Measurements from ENCODE around the gene CDH13.
A peak's percentile ranks its signal among the peaks of the same experiment; 100 is the strongest.

The CDH13 gene

DNA sequence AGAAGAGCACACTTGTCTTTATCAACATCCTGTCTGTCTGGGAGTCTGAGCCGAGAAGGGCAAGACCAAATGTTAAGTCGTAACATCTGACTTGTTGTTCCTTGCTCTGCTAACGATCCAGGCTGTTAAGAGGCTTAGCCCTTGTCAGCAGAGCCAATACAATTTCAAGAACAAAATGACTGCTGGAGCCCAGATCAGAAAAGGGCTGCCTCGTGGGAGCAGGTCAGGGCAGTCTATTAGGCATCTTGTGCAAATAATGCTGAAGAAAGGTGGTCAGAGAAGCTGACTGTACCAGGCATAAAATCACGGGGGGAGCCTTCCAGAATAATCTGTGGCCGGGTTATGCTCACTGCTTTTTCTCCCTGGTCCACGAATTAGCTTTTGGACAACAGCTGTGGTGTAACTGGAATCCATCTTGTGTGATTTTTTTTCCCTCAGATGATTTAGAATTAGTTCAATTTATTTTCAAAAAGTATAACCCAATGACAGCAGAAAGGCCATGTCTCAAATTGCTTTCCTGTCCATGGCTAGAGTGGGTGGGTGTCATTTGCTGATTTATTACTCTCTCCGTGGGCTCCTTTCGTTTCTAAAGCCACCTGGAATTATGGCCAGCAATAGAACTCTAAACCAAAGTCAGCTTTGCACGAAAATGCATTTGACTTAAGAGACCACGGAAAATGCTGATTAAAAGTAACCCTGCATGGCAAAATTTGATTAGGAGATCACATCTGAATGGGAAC lies 959.9 kb downstream of the CDH13 start:
- TF ChIP-seq, protein P1, sequence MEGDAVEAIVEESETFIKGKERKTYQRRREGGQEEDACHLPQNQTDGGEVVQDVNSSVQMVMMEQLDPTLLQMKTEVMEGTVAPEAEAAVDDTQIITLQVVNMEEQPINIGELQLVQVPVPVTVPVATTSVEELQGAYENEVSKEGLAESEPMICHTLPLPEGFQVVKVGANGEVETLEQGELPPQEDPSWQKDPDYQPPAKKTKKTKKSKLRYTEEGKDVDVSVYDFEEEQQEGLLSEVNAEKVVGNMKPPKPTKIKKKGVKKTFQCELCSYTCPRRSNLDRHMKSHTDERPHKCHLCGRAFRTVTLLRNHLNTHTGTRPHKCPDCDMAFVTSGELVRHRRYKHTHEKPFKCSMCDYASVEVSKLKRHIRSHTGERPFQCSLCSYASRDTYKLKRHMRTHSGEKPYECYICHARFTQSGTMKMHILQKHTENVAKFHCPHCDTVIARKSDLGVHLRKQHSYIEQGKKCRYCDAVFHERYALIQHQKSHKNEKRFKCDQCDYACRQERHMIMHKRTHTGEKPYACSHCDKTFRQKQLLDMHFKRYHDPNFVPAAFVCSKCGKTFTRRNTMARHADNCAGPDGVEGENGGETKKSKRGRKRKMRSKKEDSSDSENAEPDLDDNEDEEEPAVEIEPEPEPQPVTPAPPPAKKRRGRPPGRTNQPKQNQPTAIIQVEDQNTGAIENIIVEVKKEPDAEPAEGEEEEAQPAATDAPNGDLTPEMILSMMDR (IDR thresholded peaks at IDR 0.05; ENCODE audit: low read depth, low read length): no peak
- no peaks in the 10 kb centered on the region for H3K36me3 ChIP-seq
- no peaks in the 10 kb centered on the region for H3K9me3 ChIP-seq (ENCODE audit: severe bottlenecking)
- H3K4me3 ChIP-seq (ENCODE audit: low read depth, low read length): peak overlapping the region; percentile 28
- no peaks in the 10 kb centered on the region for H3K27me3 ChIP-seq (ENCODE audit: insufficient read depth, low read depth, severe bottlenecking)
- peak overlapping the region; percentile 87 for H3K27ac ChIP-seq
- DNase-seq: peak; percentile 64

- Histone ChIP-seq H3K4me3 (ENCODE audit: low read depth, low read length) (peak overlapping the region; percentile 28; the same call in 1 of the 2 replicates), H3K27me3 (ENCODE audit: insufficient read depth, low read depth, severe bottlenecking) (no peaks in the 10 kb centered on the region), H3K9me3 (ENCODE audit: severe bottlenecking) (no peaks in the 10 kb centered on the region), H3K27ac (peak overlapping the region; percentile 87), H3K36me3 (no peaks in the 10 kb centered on the region)
- TF ChIP-seq, protein P1 (IDR thresholded peaks at IDR 0.05; ENCODE audit: low read depth, low read length): no peak
- DNase-seq: no peak
These were observed 960.4 kb downstream of the CDH13 start for GRCh38 chr16:83587201-83587600.

- H3K27ac ChIP-seq: no peak overlapping the region
- TF ChIP-seq, protein P1 (IDR thresholded peaks at IDR 0.05; ENCODE audit: low read depth, low read length): no peak
- no peaks in the 10 kb centered on the region for H3K36me3 ChIP-seq
- no peaks in the 10 kb centered on the region for H3K9me3 ChIP-seq (ENCODE audit: severe bottlenecking)
- no peaks in the 10 kb centered on the region for H3K27me3 ChIP-seq (ENCODE audit: insufficient read depth, low read depth, severe bottlenecking)
- no peak overlapping the region for H3K4me3 ChIP-seq (ENCODE audit: low read depth, low read length)
- no peak for DNase-seq
These were observed 961.3 kb downstream of the CDH13 start for GRCh38 chr16:83588070-83588469.

DNA sequence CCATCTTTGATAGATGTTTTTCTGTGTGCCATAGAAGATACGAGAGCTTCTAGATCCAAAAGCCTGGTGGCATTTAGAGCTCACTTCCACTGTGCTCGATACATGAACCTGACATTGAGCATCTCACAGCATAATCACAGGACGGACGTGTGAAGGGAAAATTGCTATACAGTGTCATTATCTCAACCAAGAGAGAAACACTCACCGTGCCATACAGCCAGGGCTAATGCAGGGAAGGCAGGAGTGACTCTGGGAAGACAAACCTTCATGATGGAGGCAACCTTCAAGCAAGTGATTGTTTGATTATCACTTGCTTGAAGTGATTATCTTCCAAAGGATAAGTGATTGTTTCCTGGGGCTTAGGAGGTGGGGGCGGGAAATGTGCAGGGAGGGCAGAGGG lies 962.8 kb downstream of the CDH13 start:
- Histone ChIP-seq H3K9me3 (ENCODE audit: severe bottlenecking) (no peaks in the 10 kb centered on the region), H3K36me3 (no peaks in the 10 kb centered on the region), H3K4me3 (ENCODE audit: low read depth, low read length) (no peak overlapping the region), H3K27ac (no peak overlapping the region), H3K27me3 (ENCODE audit: insufficient read depth, low read depth, severe bottlenecking) (no peaks in the 10 kb centered on the region)
- TF ChIP-seq, protein P1 (IDR thresholded peaks at IDR 0.05; ENCODE audit: low read depth, low read length): no peak
- peak; percentile 62 for DNase-seq

GRCh38 chr16:83592778-83593177 lies 966.0 kb downstream of the CDH13 start:
- TF ChIP-seq, protein P1 (IDR thresholded peaks at IDR 0.05; ENCODE audit: low read depth, low read length): no peak
- Histone ChIP-seq H3K9me3 (ENCODE audit: severe bottlenecking) (no peaks in the 10 kb centered on the region), H3K27me3 (ENCODE audit: insufficient read depth, low read depth, severe bottlenecking) (no peaks in the 10 kb centered on the region), H3K36me3 (no peaks in the 10 kb centered on the region), H3K27ac (no peak overlapping the region), H3K4me3 (ENCODE audit: low read depth, low read length) (no peak overlapping the region)
- DNase-seq: no peak
